OCI-LY3 (cell line): ENCODE measurements around the gene CRIM1.

Experiments used
- H2AFZ ChIP-seq: fragments of 200-600, 300-600 bp; shearing (Covaris generic); 2 replicates; pipeline ENCODE4 v1.6.0; 2014; ENCODE audit warnings: antibody characterized with exemption, low read depth, low read length
- H3K27ac ChIP-seq: fragments of 200-600, 300-600 bp; sonication (generic); 2 replicates; pipeline ENCODE4 v1.5.1; 2014; ENCODE audit warnings: mild to moderate bottlenecking, low read length, moderate library complexity, mixed read lengths
- H3K27me3 ChIP-seq: fragments of 200-600, 300-600 bp; sonication (generic); 2 replicates; pipeline ENCODE4 v1.6.1; 2014; ENCODE audit warnings: low read depth, low read length, mixed read lengths
- H3K36me3 ChIP-seq: fragments of 200-600, 300-600 bp; sonication (generic); replicated peaks from 2 replicates; pipeline ENCODE3; 2014; ENCODE audit warnings: low read depth, low read length, mixed read lengths
- H3K4me1 ChIP-seq: fragments of 300-600, 200-600 bp; sonication (generic); 2 replicates; pipeline ENCODE4 v1.6.1; 2014; ENCODE audit warnings: low read length, mixed read lengths
- H3K4me2 ChIP-seq: fragments of 200-600, 300-600 bp; sonication (generic); 2 replicates; pipeline ENCODE4 v1.6.1; 2014; ENCODE audit warnings: low read length, mixed read lengths
- H3K4me3 ChIP-seq: fragments of 300-600, 200-600 bp; sonication (generic); 2 replicates; pipeline ENCODE4 v1.5.1; 2014; ENCODE audit warnings: antibody characterized with exemption, mild to moderate bottlenecking, low read length, moderate library complexity
- H3K79me2 ChIP-seq: fragments of 300-600, 200-600 bp; shearing (Covaris generic); 2 replicates; pipeline ENCODE4 v1.6.1; 2014; ENCODE audit warnings: mild to moderate bottlenecking, low read length, mixed read lengths
- H3K9ac ChIP-seq: fragments of 300-600, 200-600 bp; shearing (Covaris generic); 2 replicates; pipeline ENCODE4 v1.6.0; 2014; ENCODE audit warnings: mild to moderate bottlenecking, low read length, moderate library complexity
- H3K9me3 ChIP-seq: fragments of 200-600, 300-600 bp; shearing (Covaris generic); 2 replicates; pipeline ENCODE4 v1.6.1; 2014; ENCODE audit warnings: low read length, mixed read lengths; ENCODE audit not compliant: insufficient read depth
- H4K20me1 ChIP-seq: fragments of 200-600, 300-600 bp; sonication (generic); 2 replicates; pipeline ENCODE4 v1.6.1; 2016; ENCODE audit warnings: low read length, mixed read lengths; ENCODE audit not compliant: insufficient read depth
- CTCF ChIP-seq: fragments of 200-600, 300-600 bp; sonication (generic); IDR thresholded peaks from 2 replicates; pipeline ENCODE4 v1.5.1; 2014; ENCODE audit warnings: antibody characterized with exemption, low read length, low read depth
- EZH2phosphoT487 ChIP-seq: fragments of 200-600 bp; shearing (Covaris generic); IDR thresholded peaks from 2 replicates; pipeline ENCODE4 v1.6.1; 2018; ENCODE audit warnings: antibody characterized with exemption, mixed run types, low read depth

Gene CRIM1

GRCh38 chr2:36336321-36336720 lies 19.3 kb upstream of the CRIM1 start:
- Histone ChIP-seq H3K4me3 (no peak overlapping the region), H3K9me3 (no peaks in the 10 kb centered on the region), H3K4me1 (peaks cover 14% of the 10 kb centered on the region), H2AFZ (no peak overlapping the region), H3K27me3 (no peaks in the 10 kb centered on the region), H3K9ac (no peak overlapping the region), H3K36me3 (no peaks in the 10 kb centered on the region), H3K27ac (no peak overlapping the region), H3K79me2 (no peaks in the 10 kb centered on the region), H3K4me2 (no peak overlapping the region), H4K20me1 (no peaks in the 10 kb centered on the region)
- TF ChIP-seq EZH2phosphoT487: no peak
- no peak for TF ChIP-seq CTCF

GRCh38 chr2:36337354-36337753 lies 18.2 kb upstream of the CRIM1 start:
- Histone ChIP-seq H3K27me3 (no peaks in the 10 kb centered on the region), H3K9ac (no peak overlapping the region), H3K9me3 (no peaks in the 10 kb centered on the region), H3K4me1 (peaks cover 14% of the 10 kb centered on the region), H3K36me3 (no peaks in the 10 kb centered on the region), H3K79me2 (no peaks in the 10 kb centered on the region), H3K27ac (peak overlapping the region; percentile 36), H3K4me2 (peak overlapping the region; percentile 39), H2AFZ (no peak overlapping the region), H4K20me1 (no peaks in the 10 kb centered on the region), H3K4me3 (no peak overlapping the region)
- TF ChIP-seq EZH2phosphoT487 (no peak), CTCF (no peak)

GRCh38 chr2:36338124-36338826 lies 17.3 kb upstream of the CRIM1 start:
- H3K9ac ChIP-seq: no peak overlapping the region
- no peaks in the 10 kb centered on the region for H3K27me3 ChIP-seq
- no peak overlapping the region for H3K4me2 ChIP-seq
- H3K27ac ChIP-seq: no peak overlapping the region
- no peaks in the 10 kb centered on the region for H3K36me3 ChIP-seq
- TF ChIP-seq CTCF (no peak), EZH2phosphoT487 (no peak)
- no peak overlapping the region for H3K4me3 ChIP-seq
- H3K79me2 ChIP-seq: no peaks in the 10 kb centered on the region
- H3K9me3 ChIP-seq: no peaks in the 10 kb centered on the region
- H3K4me1 ChIP-seq: peaks cover 14% of the 10 kb centered on the region
- H4K20me1 ChIP-seq: no peaks in the 10 kb centered on the region
- H2AFZ ChIP-seq: no peak overlapping the region

GRCh38 chr2:36338827-36339145 lies 16.8 kb upstream of the CRIM1 start:
- Histone ChIP-seq H3K4me2 (no peak overlapping the region), H3K9ac (no peak overlapping the region), H3K4me3 (no peak overlapping the region), H3K79me2 (no peaks in the 10 kb centered on the region), H4K20me1 (no peaks in the 10 kb centered on the region), H3K36me3 (no peaks in the 10 kb centered on the region), H3K4me1 (peaks cover 14% of the 10 kb centered on the region), H3K27me3 (no peaks in the 10 kb centered on the region), H2AFZ (no peak overlapping the region), H3K9me3 (no peaks in the 10 kb centered on the region), H3K27ac (no peak overlapping the region)
- TF ChIP-seq EZH2phosphoT487: no peak
- no peak for TF ChIP-seq CTCF
